Caco-2 (cell line): Measurements from ENCODE around the gene MCTP2. TPM values are rescaled to one million over a fixed set of nuclear protein-coding genes. Genes with fewer than 3 reads are reported as not detected.

Experiments
- BruUV-seq: library from RNA; stranded (reverse); fragments of 400-500 nt; replicated peaks from 2 replicates; lab custom pipeline; 2021; lab: Mats Ljungman, UMichigan
- CTCF ChIA-PET: fragments of 300-600 bp; sonication (Branson Sonifier 250); formaldehyde crosslinking; loops from one replicate; lab custom pipeline; 2022; ENCODE audit warnings: antibody characterized with exemption; lab: Charles Lee
- POLR2A ChIA-PET: fragments of 300-600 bp; sonication (Branson Sonifier 250); formaldehyde crosslinking; loops from one replicate; lab custom pipeline; 2022; ENCODE audit warnings: antibody characterized with exemption; lab: Charles Lee
- DNase-seq, 2 experiments: peaks; one replicate each; pipeline versions ENCODE4 v3.0.0 to v3.0.0-alpha.2; 2020 to 2022
- H3K27me3 ChIP-seq: replicated peaks from 2 replicates; pipeline ENCODE4 v1.6.0; 2011; ENCODE audit warnings: low read length; ENCODE audit not compliant: control insufficient read depth, insufficient read depth
- H3K36me3 ChIP-seq: 2 replicates; pipeline ENCODE4 v1.5.1; 2011; ENCODE audit warnings: low read length; ENCODE audit not compliant: control insufficient read depth, insufficient read depth
- H3K4me1 ChIP-seq: fragments of 250-450 bp; sonication (Bioruptor Pico); 2 replicates; pipeline ENCODE4 v1.5.1; 2020; ENCODE audit warnings: mild to moderate bottlenecking
- H3K4me3 ChIP-seq: 2 replicates; pipeline ENCODE4 v1.5.1; 2011; ENCODE audit warnings: low read depth, mild to moderate bottlenecking, control low read depth, low read length
- H3K9me3 ChIP-seq: fragments of 250-450 bp; sonication (Bioruptor Pico); 2 replicates; pipeline ENCODE4 v1.5.1; 2020; ENCODE audit warnings: mild to moderate bottlenecking, moderate library complexity
- H3K27ac Mint-ChIP-seq: one replicate; pipeline ENCODE4 v1.8.0; 2022; ENCODE audit warnings: mixed read lengths; ENCODE audit not compliant: unreplicated experiment
- H3K27me3 Mint-ChIP-seq: one replicate; pipeline ENCODE4 v1.8.0; 2022; ENCODE audit warnings: mixed read lengths; ENCODE audit not compliant: insufficient read depth, unreplicated experiment
- H3K36me3 Mint-ChIP-seq: one replicate; pipeline ENCODE4 v1.8.0; 2022; ENCODE audit warnings: mild to moderate bottlenecking, mixed read lengths; ENCODE audit not compliant: insufficient read depth, unreplicated experiment
- H3K4me1 Mint-ChIP-seq: one replicate; pipeline ENCODE4 v1.8.0; 2022; ENCODE audit warnings: low read depth, mixed read lengths; ENCODE audit not compliant: unreplicated experiment
- H3K4me3 Mint-ChIP-seq: one replicate; pipeline ENCODE4 v1.8.0; 2022; ENCODE audit warnings: mild to moderate bottlenecking, moderate library complexity, mixed read lengths; ENCODE audit not compliant: unreplicated experiment
- H3K9me3 Mint-ChIP-seq: one replicate; pipeline ENCODE4 v1.8.0; 2022; ENCODE audit warnings: mixed read lengths; ENCODE audit not compliant: unreplicated experiment
- intact Hi-C: fragments of 100-400 bp; cut with micrococcal nuclease; formaldehyde crosslinking; loops from one replicate; pipeline ENCODE4 v1.10.0; 2022; ENCODE audit not compliant: unreplicated experiment
- total RNA-seq: library from RNA; stranded (reverse); gene quantifications from 2 replicates; pipeline ENCODE4 v1.2.3, GENCODE V29; 2022
- TF ChIP-seq, protein P1 (sequence below), 2 experiments: fragments of 200-600 bp in 1 of 2; IDR thresholded peaks; 1 replicate in 1 of 2; 2 replicates in 1 of 2; pipeline versions ENCODE4 v1.5.1 to v1.8.0; 2011 to 2022; ENCODE audit warnings: antibody characterized with exemption in 1 of 2, control low read depth in 1 of 2, inconsistent platforms in 1 of 2, low read depth in 1 of 2, low read length in 1 of 2, mild to moderate bottlenecking in 1 of 2, moderate library complexity in 1 of 2; ENCODE audit not compliant: insufficient read depth in 1 of 2, severe bottlenecking in 1 of 2, unreplicated experiment in 1 of 2

The MCTP2 gene
- total RNA-seq, 1 experiment from 2014 or later: 9.9 TPM

DNA sequence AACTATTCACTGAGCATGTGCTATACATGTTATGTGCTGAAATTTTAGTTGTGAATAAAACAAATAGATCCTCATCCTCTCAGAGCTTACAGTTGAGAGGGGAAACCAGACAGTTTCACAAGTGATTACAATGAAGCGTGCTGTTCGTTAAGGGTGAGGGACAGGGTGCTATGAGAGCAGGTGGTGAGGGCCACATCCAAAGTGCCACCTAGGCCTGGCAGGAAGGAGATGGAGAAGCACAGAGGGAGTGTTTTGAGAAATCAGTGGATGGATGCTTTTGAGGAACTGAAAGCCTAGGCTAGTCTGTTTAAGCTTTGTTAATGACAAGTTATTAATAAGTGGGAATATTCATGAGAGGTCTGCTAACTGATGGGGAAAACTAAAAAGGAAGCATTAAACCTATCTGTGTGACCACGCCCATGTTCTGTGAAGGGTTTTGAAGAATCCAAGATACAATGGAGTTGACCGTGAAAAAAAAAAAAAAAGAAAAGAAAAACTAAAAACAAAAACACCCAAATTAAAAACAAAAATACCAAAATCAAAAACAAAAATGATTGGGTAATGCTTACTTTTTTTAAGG lies 7.3 kb downstream of the MCTP2 start:
- CTCF ChIA-PET: no interaction called here

DNA sequence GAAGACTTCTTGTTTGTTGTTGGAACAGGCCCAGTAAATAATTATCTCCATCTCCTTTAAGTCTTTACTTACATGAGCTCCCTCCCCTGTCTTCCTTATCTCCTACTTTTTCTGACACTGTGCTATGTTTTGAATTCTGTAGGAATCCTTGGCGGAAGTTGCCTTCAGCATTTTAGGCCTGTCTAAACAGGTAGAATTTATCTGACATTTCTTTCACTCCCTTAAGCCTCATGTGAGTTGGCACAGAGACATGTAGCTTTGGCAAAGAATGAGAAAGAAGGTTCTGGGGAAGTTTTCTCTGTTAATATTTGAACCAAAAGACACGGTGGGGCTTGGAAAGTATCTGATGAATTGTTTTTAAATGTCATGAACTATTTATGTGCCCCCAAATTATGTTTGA lies 8.1 kb downstream of the MCTP2 start:
- H3K36me3 Mint-ChIP-seq: no peaks in the 10 kb centered on the region
- ChIA-PET CTCF (no interaction called here), POLR2A (no interaction called here)
- DNase-seq: no peak
- Histone ChIP-seq H3K4me3 (no peak overlapping the region), H3K36me3 (no peaks in the 10 kb centered on the region), H3K4me1 (no peaks in the 10 kb centered on the region; the same call in 1 of the 2 replicates), H3K27me3 (no peaks in the 10 kb centered on the region), H3K9me3 (no peaks in the 10 kb centered on the region)
- no TSS peak for BruUV-seq
- H3K4me3 Mint-ChIP-seq: no peak overlapping the region
- TF ChIP-seq, protein P1, sequence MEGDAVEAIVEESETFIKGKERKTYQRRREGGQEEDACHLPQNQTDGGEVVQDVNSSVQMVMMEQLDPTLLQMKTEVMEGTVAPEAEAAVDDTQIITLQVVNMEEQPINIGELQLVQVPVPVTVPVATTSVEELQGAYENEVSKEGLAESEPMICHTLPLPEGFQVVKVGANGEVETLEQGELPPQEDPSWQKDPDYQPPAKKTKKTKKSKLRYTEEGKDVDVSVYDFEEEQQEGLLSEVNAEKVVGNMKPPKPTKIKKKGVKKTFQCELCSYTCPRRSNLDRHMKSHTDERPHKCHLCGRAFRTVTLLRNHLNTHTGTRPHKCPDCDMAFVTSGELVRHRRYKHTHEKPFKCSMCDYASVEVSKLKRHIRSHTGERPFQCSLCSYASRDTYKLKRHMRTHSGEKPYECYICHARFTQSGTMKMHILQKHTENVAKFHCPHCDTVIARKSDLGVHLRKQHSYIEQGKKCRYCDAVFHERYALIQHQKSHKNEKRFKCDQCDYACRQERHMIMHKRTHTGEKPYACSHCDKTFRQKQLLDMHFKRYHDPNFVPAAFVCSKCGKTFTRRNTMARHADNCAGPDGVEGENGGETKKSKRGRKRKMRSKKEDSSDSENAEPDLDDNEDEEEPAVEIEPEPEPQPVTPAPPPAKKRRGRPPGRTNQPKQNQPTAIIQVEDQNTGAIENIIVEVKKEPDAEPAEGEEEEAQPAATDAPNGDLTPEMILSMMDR (IDR thresholded peaks at IDR 0.05; ENCODE audit: insufficient read depth in 1 of 2, low read depth in 1 of 2, low read length in 1 of 2, severe bottlenecking in 1 of 2, unreplicated experiment in 1 of 2): no peak
- H3K4me1 Mint-ChIP-seq: peaks cover 13% of the 10 kb centered on the region
- H3K27me3 Mint-ChIP-seq: no peaks in the 10 kb centered on the region
- H3K9me3 Mint-ChIP-seq: no peaks in the 10 kb centered on the region
- intact Hi-C loops: no loop called here
- H3K27ac Mint-ChIP-seq: no peak overlapping the region

More for the DNA sequence above, 7.3 kb downstream of the MCTP2 start:
- H3K4me1 ChIP-seq: no peaks in the 10 kb centered on the region; the same call in 1 of the 2 replicates
- no peak overlapping the region for H3K4me3 ChIP-seq
- Mint-ChIP-seq H3K4me1 (peaks cover 13% of the 10 kb centered on the region), H3K9me3 (no peaks in the 10 kb centered on the region), H3K27me3 (no peaks in the 10 kb centered on the region), H3K27ac (no peak overlapping the region), H3K36me3 (no peaks in the 10 kb centered on the region), H3K4me3 (no peak overlapping the region)
- DNase-seq: no peak
- H3K27me3 ChIP-seq: no peaks in the 10 kb centered on the region
- POLR2A ChIA-PET: no interaction called here
- TF ChIP-seq, protein P1 (IDR thresholded peaks at IDR 0.05; ENCODE audit: insufficient read depth in 1 of 2, low read depth in 1 of 2, low read length in 1 of 2, severe bottlenecking in 1 of 2, unreplicated experiment in 1 of 2): no peak
- no TSS peak for BruUV-seq
- intact Hi-C loops: no loop called here
- no peaks in the 10 kb centered on the region for H3K9me3 ChIP-seq
- no peaks in the 10 kb centered on the region for H3K36me3 ChIP-seq

DNA sequence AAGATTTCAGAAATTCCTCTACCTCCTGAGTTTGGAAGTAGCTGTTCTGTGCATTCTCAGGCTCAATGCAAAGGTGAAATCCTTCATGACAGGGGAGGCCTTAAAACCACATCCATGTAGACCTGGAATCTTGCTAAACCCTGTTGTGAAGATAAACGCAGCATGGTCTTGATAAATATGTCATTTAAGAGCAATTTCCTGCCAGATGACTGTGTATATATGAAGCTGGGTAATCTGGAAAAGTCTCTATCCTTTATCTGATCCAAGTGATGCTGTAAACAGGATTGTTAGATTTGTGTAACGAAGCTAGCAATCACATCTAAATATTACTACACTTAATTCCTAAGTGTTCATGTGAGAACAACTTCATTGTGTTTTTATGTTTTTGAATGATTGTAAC lies 9.1 kb downstream of the MCTP2 start:
- DNase-seq: no peak
- Mint-ChIP-seq H3K27me3 (no peaks in the 10 kb centered on the region), H3K4me1 (peaks cover 13% of the 10 kb centered on the region), H3K27ac (no peak overlapping the region), H3K4me3 (no peak overlapping the region), H3K9me3 (no peaks in the 10 kb centered on the region), H3K36me3 (no peaks in the 10 kb centered on the region)
- H3K36me3 ChIP-seq: no peaks in the 10 kb centered on the region
- intact Hi-C loops: no loop called here
- ChIA-PET CTCF (no interaction called here), POLR2A (no interaction called here)
- no peak overlapping the region for H3K4me3 ChIP-seq
- TF ChIP-seq, protein P1 (IDR thresholded peaks at IDR 0.05; ENCODE audit: insufficient read depth in 1 of 2, low read depth in 1 of 2, low read length in 1 of 2, severe bottlenecking in 1 of 2, unreplicated experiment in 1 of 2): no peak
- H3K27me3 ChIP-seq: no peaks in the 10 kb centered on the region
- no TSS peak for BruUV-seq
- no peaks in the 10 kb centered on the region for H3K9me3 ChIP-seq
- no peaks in the 10 kb centered on the region; the same call in 1 of the 2 replicates for H3K4me1 ChIP-seq
